Measurements from ENCODE around the gene PHACTR3. TPM values are rescaled to one million over a fixed set of nuclear protein-coding genes. Genes with fewer than 3 reads are reported as not detected.
A peak's percentile ranks its signal among the peaks of the same experiment; 100 is the strongest.

PHACTR3 gene
- total RNA-seq, 1 experiment from 2014 or later, result not detected

DNA sequence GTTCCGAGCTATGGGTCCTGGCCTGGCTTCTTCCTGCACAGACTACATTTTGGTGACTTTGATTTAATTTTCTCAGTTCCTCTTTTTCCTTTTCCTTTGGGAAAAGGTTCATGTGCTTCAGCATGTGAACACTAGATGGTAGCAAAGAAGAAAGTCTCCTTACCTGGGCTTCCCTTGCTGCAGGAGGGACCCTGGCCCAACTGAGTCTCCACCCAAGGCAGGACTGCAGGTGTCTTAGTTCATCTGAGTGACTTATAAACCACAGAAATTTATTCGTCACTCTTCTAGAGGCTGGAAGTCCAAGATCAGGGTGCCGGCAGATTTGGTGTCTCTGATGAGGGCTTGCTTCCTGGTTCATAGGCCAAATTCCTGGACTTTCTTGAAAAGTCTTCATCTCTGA lies 165.9 kb downstream of the PHACTR3 start:
- CTCF ChIA-PET, result no interaction called here

More for the DNA sequence above, 165.9 kb downstream of the PHACTR3 start:
- Histone ChIP-seq H4K20me1 (ENCODE audit: insufficient read depth) (no peaks in the 10 kb centered on the region), H3K9me3 (ENCODE audit: control insufficient read depth in 1 of 2, insufficient read depth in 1 of 2, low read depth in 1 of 2, low read length in 2 of 2) (no peaks in the 10 kb centered on the region), H3K27me3 (ENCODE audit: insufficient read depth, low read length) (0 out of 2 replicates have a peak, but pooled peaks cover 4% of the 10 kb centered on the region), H3K79me2 (ENCODE audit: insufficient read depth, low read length) (no peaks in the 10 kb centered on the region), H3K4me3 (replicated peaks in 1 of 2; ENCODE audit: low read depth in 1 of 2, low read length in 2 of 2) (no peak overlapping the region), H3K9me2 (ENCODE audit: insufficient read depth) (no peaks in the 10 kb centered on the region), H3K4me2 (ENCODE audit: low read length) (peak overlapping the region; percentile 30), H3K9ac (ENCODE audit: low read length) (no peak overlapping the region), H3K36me3 (ENCODE audit: control insufficient read depth in 1 of 2, insufficient read depth in 2 of 2, low read length in 2 of 2) (no peaks in the 10 kb centered on the region), H2AFZ (ENCODE audit: low read depth, low read length, poor library complexity, severe bottlenecking) (no peak overlapping the region), H3K4me1 (ENCODE audit: control insufficient read depth in 1 of 2, insufficient read depth in 2 of 2, low read length in 2 of 2) (peaks cover 0 to 23% of the 10 kb centered on the region in 2 experiments; a peak in 3 of 4 replicates), H3K27ac (ENCODE audit: low read depth, low read length) (no peak overlapping the region)
- DNase-seq (ENCODE audit: low read depth, low spot score) (peak; percentile 41), ATAC-seq (peak; percentile 86)
- RAD21 ChIA-PET (ENCODE audit: low non-redundant PET in 1 of 2, low total read pairs in 2 of 2, uncharacterized antibody in 2 of 2, unreplicated experiment in 2 of 2), result no interaction called here
- BruUV-seq (replicated peaks), result no TSS peak
- peak; percentile 38; the same call in 1 of the 2 replicates for TF ChIP-seq RAD21 (IDR thresholded peaks at IDR 0.05; ENCODE audit: low read depth)
- no peak for TF ChIP-seq POLR2A (IDR thresholded peaks at IDR 0.05; ENCODE audit: borderline replicate concordance, extremely low read depth, insufficient read depth, insufficient read length)
- TF ChIP-seq, protein P1, sequence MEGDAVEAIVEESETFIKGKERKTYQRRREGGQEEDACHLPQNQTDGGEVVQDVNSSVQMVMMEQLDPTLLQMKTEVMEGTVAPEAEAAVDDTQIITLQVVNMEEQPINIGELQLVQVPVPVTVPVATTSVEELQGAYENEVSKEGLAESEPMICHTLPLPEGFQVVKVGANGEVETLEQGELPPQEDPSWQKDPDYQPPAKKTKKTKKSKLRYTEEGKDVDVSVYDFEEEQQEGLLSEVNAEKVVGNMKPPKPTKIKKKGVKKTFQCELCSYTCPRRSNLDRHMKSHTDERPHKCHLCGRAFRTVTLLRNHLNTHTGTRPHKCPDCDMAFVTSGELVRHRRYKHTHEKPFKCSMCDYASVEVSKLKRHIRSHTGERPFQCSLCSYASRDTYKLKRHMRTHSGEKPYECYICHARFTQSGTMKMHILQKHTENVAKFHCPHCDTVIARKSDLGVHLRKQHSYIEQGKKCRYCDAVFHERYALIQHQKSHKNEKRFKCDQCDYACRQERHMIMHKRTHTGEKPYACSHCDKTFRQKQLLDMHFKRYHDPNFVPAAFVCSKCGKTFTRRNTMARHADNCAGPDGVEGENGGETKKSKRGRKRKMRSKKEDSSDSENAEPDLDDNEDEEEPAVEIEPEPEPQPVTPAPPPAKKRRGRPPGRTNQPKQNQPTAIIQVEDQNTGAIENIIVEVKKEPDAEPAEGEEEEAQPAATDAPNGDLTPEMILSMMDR (IDR thresholded peaks at IDR 0.05 in 2 of 3, conservative IDR thresholded peaks at IDR 0.05 in 1 of 3; ENCODE audit: borderline replicate concordance in 1 of 3, insufficient read depth in 1 of 3, low read depth in 2 of 3, low read length in 2 of 3), result peak; percentile 21 to 53 (median 39); a peak in 4 of 6 replicates
- TF ChIP-seq EGR1 (IDR thresholded peaks at IDR 0.05; ENCODE audit: low read depth), result no peak
- no peak for TF ChIP-seq CBX3 (IDR thresholded peaks at IDR 0.05; ENCODE audit: low read depth)
- peak; percentile 50 for TF ChIP-seq FOSL1 (IDR thresholded peaks at IDR 0.05; ENCODE audit: low read depth)
- TF ChIP-seq SP1 (IDR thresholded peaks at IDR 0.05; ENCODE audit: low read depth), result 0 out of 2 replicates have a peak, but pooled peaks have one; percentile 9
- no peak for TF ChIP-seq REST (IDR thresholded peaks at IDR 0.05; ENCODE audit: low read depth)
- TF ChIP-seq, protein P2, sequence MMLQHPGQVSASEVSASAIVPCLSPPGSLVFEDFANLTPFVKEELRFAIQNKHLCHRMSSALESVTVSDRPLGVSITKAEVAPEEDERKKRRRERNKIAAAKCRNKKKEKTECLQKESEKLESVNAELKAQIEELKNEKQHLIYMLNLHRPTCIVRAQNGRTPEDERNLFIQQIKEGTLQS (IDR thresholded peaks at IDR 0.05), result no peak
- TF ChIP-seq CEBPB (IDR thresholded peaks at IDR 0.05; ENCODE audit: low read depth), result peak; percentile 17; the same call in 1 of the 2 replicates
- TF ChIP-seq POLR2AphosphoS5 (IDR thresholded peaks at IDR 0.05; ENCODE audit: low read depth, low read length), result no peak
- POLR2A ChIA-PET, result no interaction called here
- intact Hi-C loops (cut with micrococcal nuclease), result no loop called here

Measured in HCT116 (cell line).